Measurements from ENCODE around the gene WDFY3.

- TF ChIP-seq, protein P1, sequence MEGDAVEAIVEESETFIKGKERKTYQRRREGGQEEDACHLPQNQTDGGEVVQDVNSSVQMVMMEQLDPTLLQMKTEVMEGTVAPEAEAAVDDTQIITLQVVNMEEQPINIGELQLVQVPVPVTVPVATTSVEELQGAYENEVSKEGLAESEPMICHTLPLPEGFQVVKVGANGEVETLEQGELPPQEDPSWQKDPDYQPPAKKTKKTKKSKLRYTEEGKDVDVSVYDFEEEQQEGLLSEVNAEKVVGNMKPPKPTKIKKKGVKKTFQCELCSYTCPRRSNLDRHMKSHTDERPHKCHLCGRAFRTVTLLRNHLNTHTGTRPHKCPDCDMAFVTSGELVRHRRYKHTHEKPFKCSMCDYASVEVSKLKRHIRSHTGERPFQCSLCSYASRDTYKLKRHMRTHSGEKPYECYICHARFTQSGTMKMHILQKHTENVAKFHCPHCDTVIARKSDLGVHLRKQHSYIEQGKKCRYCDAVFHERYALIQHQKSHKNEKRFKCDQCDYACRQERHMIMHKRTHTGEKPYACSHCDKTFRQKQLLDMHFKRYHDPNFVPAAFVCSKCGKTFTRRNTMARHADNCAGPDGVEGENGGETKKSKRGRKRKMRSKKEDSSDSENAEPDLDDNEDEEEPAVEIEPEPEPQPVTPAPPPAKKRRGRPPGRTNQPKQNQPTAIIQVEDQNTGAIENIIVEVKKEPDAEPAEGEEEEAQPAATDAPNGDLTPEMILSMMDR (IDR thresholded peaks at IDR 0.05; ENCODE audit: poor library complexity), result no peak
- no peak for TF ChIP-seq EZH2phosphoT487 (IDR thresholded peaks at IDR 0.05; ENCODE audit: low read depth, severe bottlenecking, unreplicated experiment)
These were observed 64.7 kb downstream of the WDFY3 start for GRCh38 chr4:84901740-84902281.

Measured in hepatocyte (in vitro differentiated cells).